Adrenal gland (tissue), 5 donors: ENCODE measurements around the gene CDC6.
A peak's percentile ranks its signal among the peaks of the same experiment; 100 is the strongest.

Experiments used
- POLR2A ChIP-seq, 2 donors: fragments of 450-650 bp; IDR thresholded peaks; one replicate each; pipeline ENCODE4 v1.6.1; 2017; ENCODE audit warnings: antibody characterized with exemption in 2 of 2, mild to moderate bottlenecking in 2 of 2, moderate library complexity in 1 of 2
- TF ChIP-seq, protein P1 (sequence below), 6 experiments: fragments of 450-650 bp in 4 of 6; fragments of 200-600 bp in 2 of 6; sonication (generic) in 1 of 6; IDR thresholded peaks; 1 replicate in 5 of 6; 2 replicates in 1 of 6; pipeline versions ENCODE4 v1.5.1 to v1.8.0; 2016 to 2021; ENCODE audit warnings: antibody characterized with exemption in 6 of 6, mild to moderate bottlenecking in 2 of 6, moderate library complexity in 1 of 6
- donor health status: DM: no; HTN: no; CAD: no.

DNA sequence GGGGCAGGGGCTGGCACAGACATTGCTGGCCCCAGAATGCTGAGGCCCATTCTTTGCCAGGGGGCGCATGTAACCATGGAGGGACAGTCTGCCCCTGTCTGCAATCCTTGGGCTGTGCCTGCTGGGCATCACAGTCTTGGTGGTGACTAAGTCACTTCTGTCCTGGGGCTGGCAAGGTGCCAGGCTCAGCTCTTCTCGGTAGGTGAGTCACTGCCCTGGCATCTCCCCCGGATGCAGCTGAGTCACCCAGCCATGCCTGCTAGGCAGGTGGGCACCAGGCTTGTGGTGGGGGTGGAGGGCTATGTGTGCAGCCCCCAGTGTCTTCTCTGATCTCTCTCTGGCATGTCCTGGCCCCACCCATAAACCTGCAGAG is 26.9 kb downstream of the CDC6 start:
- TF ChIP-seq, protein P1, sequence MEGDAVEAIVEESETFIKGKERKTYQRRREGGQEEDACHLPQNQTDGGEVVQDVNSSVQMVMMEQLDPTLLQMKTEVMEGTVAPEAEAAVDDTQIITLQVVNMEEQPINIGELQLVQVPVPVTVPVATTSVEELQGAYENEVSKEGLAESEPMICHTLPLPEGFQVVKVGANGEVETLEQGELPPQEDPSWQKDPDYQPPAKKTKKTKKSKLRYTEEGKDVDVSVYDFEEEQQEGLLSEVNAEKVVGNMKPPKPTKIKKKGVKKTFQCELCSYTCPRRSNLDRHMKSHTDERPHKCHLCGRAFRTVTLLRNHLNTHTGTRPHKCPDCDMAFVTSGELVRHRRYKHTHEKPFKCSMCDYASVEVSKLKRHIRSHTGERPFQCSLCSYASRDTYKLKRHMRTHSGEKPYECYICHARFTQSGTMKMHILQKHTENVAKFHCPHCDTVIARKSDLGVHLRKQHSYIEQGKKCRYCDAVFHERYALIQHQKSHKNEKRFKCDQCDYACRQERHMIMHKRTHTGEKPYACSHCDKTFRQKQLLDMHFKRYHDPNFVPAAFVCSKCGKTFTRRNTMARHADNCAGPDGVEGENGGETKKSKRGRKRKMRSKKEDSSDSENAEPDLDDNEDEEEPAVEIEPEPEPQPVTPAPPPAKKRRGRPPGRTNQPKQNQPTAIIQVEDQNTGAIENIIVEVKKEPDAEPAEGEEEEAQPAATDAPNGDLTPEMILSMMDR (IDR thresholded peaks at IDR 0.05) = peak in 1 of 6 experiments; percentile 8
- TF ChIP-seq POLR2A (IDR thresholded peaks at IDR 0.05) = no peak
